Lung (tissue), 12 donors: ENCODE data around the gene RNH1. TPM values are rescaled to one million over a fixed set of nuclear protein-coding genes. Genes with fewer than 3 reads are reported as not detected.
"Not testable (repeated sequence)": the region's sequence is repeated elsewhere in the genome, so short reads cannot be mapped to it uniquely, and the experiment has no call there.

Source experiments
- ATAC-seq: fragments of 200-7000 bp; cut with Tn5 transposase; one replicate; pipeline ENCODE4 v1.9.1; 2020; ENCODE audit warnings: moderate number of reproducible peaks; ENCODE audit not compliant: insufficient read depth, low FRiP score
- DNase-seq, 3 donors: peaks; one replicate each; pipeline ENCODE4 v3.0.0-alpha.2; 2013 to 2017
- H3K27ac ChIP-seq, 2 donors: one replicate each; pipeline ENCODE4 v1.5.1; 2013; ENCODE audit warnings: mild to moderate bottlenecking in 2 of 2, moderate library complexity in 2 of 2, control low read depth in 1 of 2, inconsistent platforms in 1 of 2, low read depth in 1 of 2, low read length in 1 of 2
- H3K27me3 ChIP-seq, 3 donors: one replicate each; pipeline ENCODE4 v1.5.1; 2013; ENCODE audit warnings: low read length in 2 of 3; ENCODE audit not compliant: control insufficient read depth in 3 of 3, insufficient read depth in 3 of 3
- H3K36me3 ChIP-seq, 4 donors: one replicate each; pipeline ENCODE4 v1.5.1; 2013; ENCODE audit warnings: low read length in 4 of 4, mild to moderate bottlenecking in 1 of 4, moderate library complexity in 1 of 4; ENCODE audit not compliant: control insufficient read depth in 4 of 4, insufficient read depth in 4 of 4
- H3K4me1 ChIP-seq, 5 donors: one replicate each; pipeline ENCODE4 v1.5.1; 2013; ENCODE audit warnings: low read length in 5 of 5, mild to moderate bottlenecking in 2 of 5, moderate library complexity in 1 of 5; ENCODE audit not compliant: control insufficient read depth in 5 of 5, insufficient read depth in 5 of 5
- H3K4me3 ChIP-seq: one replicate; pipeline ENCODE4 v1.5.1; 2013; ENCODE audit warnings: mild to moderate bottlenecking, control low read depth, moderate library complexity
- H3K9ac ChIP-seq, 2 donors: one replicate each; pipeline ENCODE4 v1.5.1; 2013; ENCODE audit warnings: low read length in 2 of 2, control low read depth in 1 of 2; ENCODE audit not compliant: insufficient read depth in 1 of 2
- H3K9me3 ChIP-seq, 4 donors: one replicate each; pipeline ENCODE4 v1.5.1; 2013; ENCODE audit warnings: low read length in 3 of 4, mild to moderate bottlenecking in 1 of 4, moderate library complexity in 1 of 4; ENCODE audit not compliant: control insufficient read depth in 4 of 4, insufficient read depth in 3 of 4
- WGBS, 2 donors: extraction: QIAGEN DNeasy Blood & Tissue Kit; methylation state at CpG; one replicate each; pipeline ENCODE4 v1.1.7; 2013; 5-methylcytosine and 5-hydroxymethylcytosine counted together
- polyA plus RNA-seq, 2 donors: library from polyadenylated mRNA; stranded (reverse); fragments of 200-250 nt; gene quantifications; one replicate each; pipeline ENCODE4 v1.2.1, GENCODE V29; 2013
- total RNA-seq, 2 donors: library from RNA; depleted of rRNA in 1 of 2; stranded (reverse); fragments of >200 nt in 1 of 2; gene quantifications; one replicate each; pipeline ENCODE4 v1.2.1, GENCODE V29; 2014 to 2021
- TF ChIP-seq, protein P1 (sequence below): IDR thresholded peaks from 2 replicates; pipeline ENCODE4 v1.5.1; 2012; ENCODE audit warnings: mild to moderate bottlenecking; ENCODE audit errors: control extremely low read depth, extremely low read depth
- donor health status: control.
- donor health status: control.
- donor health status: Bipolar disorder and iron deficiency.
- donor health status: healthy.
- donor health status: DM: yes; HTN: yes; CAD: no.

RNH1 gene
- total and polyA plus RNA-seq, 4 donors, result 152 to 315 (median 233) TPM

DNA sequence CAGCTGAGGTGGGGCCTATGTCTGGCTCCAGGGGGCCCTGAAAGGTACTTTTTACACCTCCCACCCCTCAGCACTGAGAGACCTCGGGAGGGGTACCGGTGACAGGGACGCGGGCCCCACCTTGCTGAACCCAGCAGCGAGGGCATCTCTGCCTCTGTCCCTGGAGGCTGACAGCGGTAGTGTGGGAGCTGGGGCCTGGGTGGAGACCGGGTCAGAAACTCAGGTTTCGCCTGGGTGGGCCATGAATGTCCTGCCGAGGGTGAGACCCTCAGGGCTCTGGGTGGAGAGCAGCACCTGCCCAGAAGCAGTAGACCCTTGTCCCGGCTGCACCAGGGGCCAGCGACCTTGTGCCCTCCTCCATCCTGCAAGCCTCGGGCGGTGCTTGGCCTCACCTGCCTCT is 34.8 kb downstream of the RNH1 start:
- ATAC-seq (no peak), DNase-seq (no peak)
- no peaks in the 10 kb centered on the region for H3K9me3 ChIP-seq
- peaks cover 0 to 7% (median 1%) of the 10 kb centered on the region in 4 donors for H3K36me3 ChIP-seq
- no peak overlapping the region for H3K4me3 ChIP-seq
- TF ChIP-seq, protein P1, sequence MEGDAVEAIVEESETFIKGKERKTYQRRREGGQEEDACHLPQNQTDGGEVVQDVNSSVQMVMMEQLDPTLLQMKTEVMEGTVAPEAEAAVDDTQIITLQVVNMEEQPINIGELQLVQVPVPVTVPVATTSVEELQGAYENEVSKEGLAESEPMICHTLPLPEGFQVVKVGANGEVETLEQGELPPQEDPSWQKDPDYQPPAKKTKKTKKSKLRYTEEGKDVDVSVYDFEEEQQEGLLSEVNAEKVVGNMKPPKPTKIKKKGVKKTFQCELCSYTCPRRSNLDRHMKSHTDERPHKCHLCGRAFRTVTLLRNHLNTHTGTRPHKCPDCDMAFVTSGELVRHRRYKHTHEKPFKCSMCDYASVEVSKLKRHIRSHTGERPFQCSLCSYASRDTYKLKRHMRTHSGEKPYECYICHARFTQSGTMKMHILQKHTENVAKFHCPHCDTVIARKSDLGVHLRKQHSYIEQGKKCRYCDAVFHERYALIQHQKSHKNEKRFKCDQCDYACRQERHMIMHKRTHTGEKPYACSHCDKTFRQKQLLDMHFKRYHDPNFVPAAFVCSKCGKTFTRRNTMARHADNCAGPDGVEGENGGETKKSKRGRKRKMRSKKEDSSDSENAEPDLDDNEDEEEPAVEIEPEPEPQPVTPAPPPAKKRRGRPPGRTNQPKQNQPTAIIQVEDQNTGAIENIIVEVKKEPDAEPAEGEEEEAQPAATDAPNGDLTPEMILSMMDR, result no peak
- H3K27me3 ChIP-seq, result no peaks in the 10 kb centered on the region
- no peak overlapping the region for H3K9ac ChIP-seq
- 94 to 95% methylated on average over 13 of the region's 13 CpGs for WGBS, 2 donors
- H3K27ac ChIP-seq, result no peak overlapping the region
- H3K4me1 ChIP-seq, result peaks cover 3 to 15% (median 8%) of the 10 kb centered on the region in 5 donors

DNA sequence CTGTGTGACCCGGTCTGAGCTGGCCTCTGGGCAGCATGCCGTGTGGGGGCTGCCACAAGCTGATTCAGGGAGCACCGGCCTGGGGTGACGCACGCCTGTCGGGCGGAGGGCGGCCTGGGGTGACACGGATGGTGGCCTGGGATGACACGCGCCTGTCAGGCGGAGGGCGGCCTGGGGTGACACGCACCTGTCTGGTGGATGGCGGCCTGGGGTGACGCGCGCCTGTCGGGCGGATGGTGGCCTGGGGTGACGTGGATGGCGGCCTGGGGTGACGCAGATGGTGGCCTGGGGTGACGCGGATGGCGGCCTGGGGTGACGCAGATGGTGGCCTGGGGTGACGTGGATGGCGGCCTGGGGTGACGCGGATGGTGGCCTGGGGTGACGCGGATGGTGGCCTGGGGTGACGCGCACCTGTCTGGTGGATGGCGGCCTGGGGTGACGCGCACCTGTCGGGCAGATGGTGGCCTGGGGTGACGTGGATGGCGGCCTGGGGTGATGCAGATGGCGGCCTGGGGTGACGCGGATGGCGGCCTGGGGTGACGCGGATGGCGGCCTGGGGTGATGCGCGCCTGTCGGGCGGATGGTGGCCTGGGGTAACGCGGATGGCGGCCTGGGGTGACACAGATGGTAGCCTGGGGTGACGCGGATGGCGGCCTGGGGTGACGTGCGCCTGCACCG is 35.4 kb downstream of the RNH1 start:
- WGBS, 2 donors, result 94 to 97% methylated on average over 56 to 61 of the region's 61 CpGs
- Histone ChIP-seq H3K9ac (no peak overlapping the region), H3K27ac (peak overlapping the region in 1 of 2 donors; percentile 1), H3K9me3 (no peaks in the 10 kb centered on the region), H3K36me3 (peaks cover 0 to 7% (median 1%) of the 10 kb centered on the region in 4 donors), H3K4me3 (no peak overlapping the region), H3K27me3 (no peaks in the 10 kb centered on the region), H3K4me1 (peaks cover 3 to 15% (median 8%) of the 10 kb centered on the region in 5 donors)
- DNase-seq, result no peak
- no peak for ATAC-seq
- TF ChIP-seq, protein P1, result no peak

DNA sequence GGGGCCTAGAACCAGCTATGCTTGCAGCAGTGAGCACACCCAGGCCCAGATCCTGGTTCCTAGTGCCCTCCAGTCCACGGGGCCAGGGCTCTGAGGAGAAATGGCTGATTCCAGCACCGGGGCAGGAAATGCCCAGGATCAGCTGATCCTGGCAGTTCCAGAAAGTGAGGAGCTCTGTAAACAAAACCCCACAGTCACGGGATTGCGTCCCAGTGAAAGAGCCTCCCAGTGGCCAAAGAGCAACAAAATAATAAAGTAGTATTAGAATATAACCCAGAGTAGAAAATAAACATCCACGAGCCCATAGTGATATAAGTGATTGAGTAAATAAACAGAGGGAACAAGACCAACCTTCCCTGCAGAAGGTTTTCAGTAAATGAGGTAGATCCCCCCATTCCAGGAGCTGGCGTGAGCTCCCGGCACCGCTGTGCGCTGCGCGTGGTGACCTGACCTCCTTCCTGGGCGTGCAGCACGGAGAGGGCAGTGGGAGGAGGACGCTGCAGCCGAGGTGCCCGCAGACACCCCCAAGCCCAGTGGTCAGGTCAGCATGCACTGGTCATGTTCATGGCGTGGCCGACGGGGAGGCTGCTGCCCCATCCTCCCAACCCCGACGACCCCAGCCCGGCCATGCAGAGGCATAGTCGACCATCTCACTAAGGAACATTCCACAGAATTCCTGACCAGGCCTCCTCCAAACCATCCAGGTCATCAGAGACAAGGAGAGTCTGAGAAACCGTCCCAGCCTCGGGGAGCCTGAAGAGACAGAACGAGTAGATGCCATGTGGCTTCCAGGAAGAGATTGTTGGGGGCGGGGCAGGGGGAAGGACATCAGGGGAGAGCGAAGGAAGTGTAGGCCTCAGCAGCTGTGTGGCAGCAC is 37.1 kb downstream of the RNH1 start:
- TF ChIP-seq, protein P1, result no peak
- DNase-seq (peak; percentile 76 to 90 (median 87)), ATAC-seq (peak; percentile 51)
- 47 to 72% methylated on average over 28 of the region's 28 CpGs for WGBS, 2 donors
- H3K9me3 ChIP-seq, result no peaks in the 10 kb centered on the region
- H3K4me3 ChIP-seq, result no peak overlapping the region
- H3K27me3 ChIP-seq, result no peaks in the 10 kb centered on the region
- peak overlapping the region; percentile 4 to 70 for H3K9ac ChIP-seq
- peak overlapping the region in 1 of 2 donors; percentile 97 for H3K27ac ChIP-seq
- H3K36me3 ChIP-seq, result peaks cover 0 to 4% (median 0%) of the 10 kb centered on the region in 4 donors
- peaks cover 3 to 15% (median 8%) of the 10 kb centered on the region in 5 donors for H3K4me1 ChIP-seq

DNA sequence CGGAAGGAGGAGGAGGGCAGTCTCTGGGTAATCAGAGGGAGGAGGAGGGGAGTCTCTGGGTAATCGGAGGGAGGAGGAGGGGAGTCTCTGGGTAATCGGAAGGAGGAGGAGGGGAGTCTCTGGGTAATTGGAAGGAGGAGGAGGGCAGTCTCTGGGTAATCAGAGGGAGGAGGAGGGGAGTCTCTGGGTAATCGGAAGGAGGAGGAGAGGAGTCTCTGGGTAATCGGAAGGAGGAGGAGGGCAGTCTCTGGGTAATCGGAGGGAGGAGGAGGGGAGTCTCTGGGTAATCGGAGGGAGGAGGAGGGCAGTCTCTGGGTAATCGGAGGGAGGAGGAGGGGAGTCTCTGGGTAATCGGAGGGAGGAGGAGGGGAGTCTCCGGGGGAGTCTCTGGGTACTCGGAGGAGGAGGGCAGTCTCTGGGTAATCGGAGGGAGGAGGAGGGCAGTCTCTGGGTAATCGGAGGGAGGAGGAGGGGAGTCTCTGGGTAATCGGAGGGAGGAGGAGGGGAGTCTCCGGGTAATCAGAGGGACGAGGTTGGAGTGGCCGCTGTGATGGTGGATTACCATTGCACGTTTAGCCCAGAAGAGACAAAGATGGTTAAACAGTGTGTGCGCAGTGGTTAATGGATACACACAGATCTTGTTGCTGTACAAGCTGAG is 37.9 kb downstream of the RNH1 start:
- Histone ChIP-seq H3K4me1 (peaks cover 3 to 15% (median 8%) of the 10 kb centered on the region in 5 donors), H3K27ac (peak overlapping the region; percentile 3 to 95), H3K9ac (peak overlapping the region; percentile 4 to 70)
- H3K9me3 ChIP-seq, H3K27me3 ChIP-seq, DNase-seq, H3K36me3 ChIP-seq, H3K4me3 ChIP-seq, ATAC-seq: not testable (repeated sequence)
- WGBS, 2 donors, result 33 to 63% methylated on average over 18 to 19 of the region's 19 CpGs
